Measurements from ENCODE around the gene LGR6.
"Not testable (repeated sequence)": the region's sequence is repeated elsewhere in the genome, so short reads cannot be mapped to it uniquely, and the experiment has no call there.

Gene LGR6

DNA sequence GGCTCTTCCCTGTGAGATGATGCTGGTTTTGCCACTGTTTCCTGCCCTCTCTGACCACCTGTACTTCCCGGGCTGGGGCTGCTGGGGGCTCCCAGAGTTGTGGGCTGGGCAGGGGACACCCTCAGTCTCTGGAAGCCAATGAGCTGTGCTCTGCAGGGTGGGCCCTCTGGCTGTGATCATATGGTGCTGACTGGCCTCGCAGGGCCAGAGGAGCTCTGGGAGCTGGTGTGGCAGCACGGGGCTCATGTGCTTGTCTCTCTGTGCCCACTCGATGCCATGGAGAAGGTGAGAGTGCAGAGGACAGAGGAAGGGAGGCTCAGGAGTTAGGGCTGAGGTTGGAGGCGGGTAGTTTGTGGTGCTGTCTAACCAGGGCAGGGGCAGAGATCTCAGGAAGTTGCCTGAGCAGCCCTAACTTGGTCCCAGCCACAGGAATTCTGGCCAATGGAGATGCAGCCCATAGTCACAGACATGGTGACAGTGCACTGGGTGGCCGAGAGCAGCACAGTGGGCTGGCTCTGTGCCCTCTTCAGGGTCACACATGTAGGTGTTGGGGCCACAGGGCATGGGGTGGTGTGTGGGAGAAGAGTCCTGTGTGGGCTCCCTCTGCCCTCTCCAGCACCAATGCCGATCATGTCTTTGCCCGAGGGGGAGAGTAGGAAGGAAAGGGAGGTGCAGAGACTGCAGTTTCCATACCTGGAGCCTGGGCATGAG, 5.7 kb upstream of the LGR6 start:
- H2BK12ac ChIP-seq (ENCODE audit: low read length) = no peak overlapping the region
- no peak overlapping the region for H4K91ac ChIP-seq (ENCODE audit: low read depth, low read length)
- H3K4me2 ChIP-seq (ENCODE audit: low read length) = no peak overlapping the region
- no peak overlapping the region for H3K4ac ChIP-seq (ENCODE audit: low read depth, low read length)
- no peak overlapping the region for H3K27ac ChIP-seq (ENCODE audit: low read depth, low read length)
- H2AK5ac ChIP-seq (ENCODE audit: low read length) = no peak overlapping the region
- H3K9ac ChIP-seq (ENCODE audit: low read length) = no peak overlapping the region
- H4K12ac ChIP-seq (ENCODE audit: low read depth, low read length) = no peak overlapping the region
- H3K36me3 ChIP-seq (ENCODE audit: control insufficient read depth in 1 of 2, insufficient read depth in 2 of 2, low read length in 2 of 2) = no peaks in the 10 kb centered on the region
- H2BK5ac ChIP-seq (ENCODE audit: low read depth, low read length, poor library complexity) = no peak overlapping the region
- H3K9me3 ChIP-seq (ENCODE audit: insufficient read depth, low read depth, low read length) = no peaks in the 10 kb centered on the region
- H3K4me3 ChIP-seq (ENCODE audit: low read depth, low read length) = no peak overlapping the region
- H3K23ac ChIP-seq (ENCODE audit: low read length) = no peak overlapping the region
- H4K8ac ChIP-seq (ENCODE audit: low read depth, low read length) = no peak overlapping the region
- no peak overlapping the region for H3K14ac ChIP-seq (ENCODE audit: low read length)
- no peaks in the 10 kb centered on the region for H3K79me2 ChIP-seq (ENCODE audit: control insufficient read depth, insufficient read depth, low read length, poor library complexity)
- no peak overlapping the region for H3K18ac ChIP-seq (ENCODE audit: low read length)
- H3K79me1 ChIP-seq (ENCODE audit: low read length) = no peaks in the 10 kb centered on the region
- no CpG with 5 or more reads among the region's 8 CpGs for WGBS (ENCODE audit: extremely low coverage, insufficient coverage, insufficient read length)
- no peak overlapping the region for H2AFZ ChIP-seq (ENCODE audit: insufficient read depth, low read length, poor library complexity)
- DNase-seq = no peak
- H2BK120ac ChIP-seq (ENCODE audit: insufficient read depth, low read length, poor library complexity) = no peak overlapping the region
- peaks cover under 1% of the 10 kb centered on the region for H3K27me3 ChIP-seq (ENCODE audit: insufficient read depth, low read length)
- H3K4me1 ChIP-seq (ENCODE audit: control insufficient read depth in 1 of 2, insufficient read depth in 2 of 2, low read length in 2 of 2) = peaks cover 0 to 3% of the 10 kb centered on the region in 2 experiments

- Histone ChIP-seq H3K18ac (ENCODE audit: low read length) (no peak overlapping the region), H4K12ac (ENCODE audit: low read depth, low read length) (no peak overlapping the region), H3K79me1 (ENCODE audit: low read length) (no peaks in the 10 kb centered on the region), H4K91ac (ENCODE audit: low read depth, low read length) (no peak overlapping the region), H2AK5ac (ENCODE audit: low read length) (no peak overlapping the region), H3K9me3 (ENCODE audit: insufficient read depth, low read depth, low read length) (no peaks in the 10 kb centered on the region), H3K27me3 (ENCODE audit: insufficient read depth, low read length) (peaks cover 14% of the 10 kb centered on the region), H3K36me3 (ENCODE audit: control insufficient read depth in 1 of 2, insufficient read depth in 2 of 2, low read length in 2 of 2) (no peaks in the 10 kb centered on the region), H3K9ac (ENCODE audit: low read length) (no peak overlapping the region), H2BK120ac (ENCODE audit: insufficient read depth, low read length, poor library complexity) (no peak overlapping the region), H3K4ac (ENCODE audit: low read depth, low read length) (no peak overlapping the region), H3K4me2 (ENCODE audit: low read length) (no peak overlapping the region), H3K79me2 (ENCODE audit: control insufficient read depth, insufficient read depth, low read length, poor library complexity) (no peaks in the 10 kb centered on the region), H3K4me3 (ENCODE audit: low read depth, low read length) (no peak overlapping the region), H2BK12ac (ENCODE audit: low read length) (no peak overlapping the region), H3K14ac (ENCODE audit: low read length) (no peak overlapping the region), H2AFZ (ENCODE audit: insufficient read depth, low read length, poor library complexity) (no peak overlapping the region), H3K4me1 (ENCODE audit: control insufficient read depth in 1 of 2, insufficient read depth in 2 of 2, low read length in 2 of 2) (peaks cover 0 to 3% of the 10 kb centered on the region in 2 experiments), H2BK5ac (ENCODE audit: low read depth, low read length, poor library complexity) (no peak overlapping the region), H3K23ac (ENCODE audit: low read length) (no peak overlapping the region), H4K8ac (ENCODE audit: low read depth, low read length) (no peak overlapping the region), H3K27ac (ENCODE audit: low read depth, low read length) (no peak overlapping the region)
- no CpG with 5 or more reads among the region's 20 CpGs for WGBS (ENCODE audit: extremely low coverage, insufficient coverage, insufficient read length)
- peak; percentile 65 to 86 for DNase-seq
These were observed 4.4 kb upstream of the LGR6 start for GRCh38 chr1:202189001-202189790.

GRCh38 chr1:202189918-202190715, 3.5 kb upstream of the LGR6 start:
- Histone ChIP-seq H2AK5ac (ENCODE audit: low read length) (no peak overlapping the region), H3K27me3 (ENCODE audit: insufficient read depth, low read length) (peaks cover 20% of the 10 kb centered on the region), H3K4me3 (ENCODE audit: low read depth, low read length) (no peak overlapping the region), H4K8ac (ENCODE audit: low read depth, low read length) (no peak overlapping the region), H3K9ac (ENCODE audit: low read length) (no peak overlapping the region), H3K9me3 (ENCODE audit: insufficient read depth, low read depth, low read length) (no peaks in the 10 kb centered on the region), H3K36me3 (ENCODE audit: control insufficient read depth in 1 of 2, insufficient read depth in 2 of 2, low read length in 2 of 2) (no peaks in the 10 kb centered on the region), H2BK5ac (ENCODE audit: low read depth, low read length, poor library complexity) (no peak overlapping the region), H3K4ac (ENCODE audit: low read depth, low read length) (no peak overlapping the region), H2BK12ac (ENCODE audit: low read length) (no peak overlapping the region), H3K79me2 (ENCODE audit: control insufficient read depth, insufficient read depth, low read length, poor library complexity) (no peaks in the 10 kb centered on the region), H2AFZ (ENCODE audit: insufficient read depth, low read length, poor library complexity) (no peak overlapping the region), H3K4me2 (ENCODE audit: low read length) (no peak overlapping the region), H3K14ac (ENCODE audit: low read length) (no peak overlapping the region), H2BK120ac (ENCODE audit: insufficient read depth, low read length, poor library complexity) (no peak overlapping the region), H3K4me1 (ENCODE audit: control insufficient read depth in 1 of 2, insufficient read depth in 2 of 2, low read length in 2 of 2) (no peaks in the 10 kb centered on the region), H4K12ac (ENCODE audit: low read depth, low read length) (no peak overlapping the region), H3K27ac (ENCODE audit: low read depth, low read length) (no peak overlapping the region), H3K23ac (ENCODE audit: low read length) (no peak overlapping the region), H3K18ac (ENCODE audit: low read length) (no peak overlapping the region), H3K79me1 (ENCODE audit: low read length) (no peaks in the 10 kb centered on the region), H4K91ac (ENCODE audit: low read depth, low read length) (no peak overlapping the region)
- no CpG with 5 or more reads among the region's 7 CpGs for WGBS (ENCODE audit: extremely low coverage, insufficient coverage, insufficient read length)
- peak; percentile 79 to 81 for DNase-seq

DNA sequence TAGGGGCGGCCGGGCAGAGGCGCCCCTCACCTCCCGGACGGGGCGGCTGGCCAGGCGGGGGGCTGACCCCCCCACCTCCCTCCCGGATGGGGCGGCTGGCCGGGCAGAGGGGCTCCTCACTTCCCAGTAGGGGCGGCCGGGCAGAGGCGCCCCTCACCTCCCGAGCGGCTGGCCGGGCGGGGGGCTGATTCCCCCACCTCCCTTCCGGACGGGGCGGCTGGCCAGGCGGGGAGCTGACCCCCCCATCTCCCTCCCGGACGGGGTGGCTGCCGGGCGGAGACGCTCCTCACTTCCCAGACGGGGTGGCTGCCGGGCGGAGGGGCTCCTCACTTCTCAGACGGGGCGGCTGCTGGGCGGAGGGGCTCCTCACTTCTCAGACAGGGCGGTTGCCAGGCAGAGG, 2.2 kb upstream of the LGR6 start:
- not testable (repeated sequence) for H3K79me1 ChIP-seq (ENCODE audit: low read length); H3K4me2 ChIP-seq (ENCODE audit: low read length); H2BK5ac ChIP-seq (ENCODE audit: low read depth, low read length, poor library complexity); H3K18ac ChIP-seq (ENCODE audit: low read length); H2BK120ac ChIP-seq (ENCODE audit: insufficient read depth, low read length, poor library complexity); H3K9me3 ChIP-seq (ENCODE audit: insufficient read depth, low read depth, low read length); H4K91ac ChIP-seq (ENCODE audit: low read depth, low read length); H3K36me3 ChIP-seq (ENCODE audit: control insufficient read depth in 1 of 2, insufficient read depth in 2 of 2, low read length in 2 of 2); H3K4ac ChIP-seq (ENCODE audit: low read depth, low read length); H3K23ac ChIP-seq (ENCODE audit: low read length); H4K12ac ChIP-seq (ENCODE audit: low read depth, low read length); H2AFZ ChIP-seq (ENCODE audit: insufficient read depth, low read length, poor library complexity); H3K4me3 ChIP-seq (ENCODE audit: low read depth, low read length); H3K4me1 ChIP-seq (ENCODE audit: control insufficient read depth in 1 of 2, insufficient read depth in 2 of 2, low read length in 2 of 2); H4K8ac ChIP-seq (ENCODE audit: low read depth, low read length); H3K14ac ChIP-seq (ENCODE audit: low read length); H2BK12ac ChIP-seq (ENCODE audit: low read length); H3K27ac ChIP-seq (ENCODE audit: low read depth, low read length); H3K9ac ChIP-seq (ENCODE audit: low read length); DNase-seq; H3K79me2 ChIP-seq (ENCODE audit: control insufficient read depth, insufficient read depth, low read length, poor library complexity); H2AK5ac ChIP-seq (ENCODE audit: low read length)
- no CpG with 5 or more reads among the region's 33 CpGs for whole genome bisulfite sequencing (ENCODE audit: extremely low coverage, insufficient coverage, insufficient read length)
- H3K27me3 ChIP-seq (ENCODE audit: insufficient read depth, low read length) = peaks cover 24% of the 10 kb centered on the region

All from trophoblast cell (in vitro differentiated cells and primary cell).